ENCODE results near the gene MVB12B.

Gene MVB12B

DNA sequence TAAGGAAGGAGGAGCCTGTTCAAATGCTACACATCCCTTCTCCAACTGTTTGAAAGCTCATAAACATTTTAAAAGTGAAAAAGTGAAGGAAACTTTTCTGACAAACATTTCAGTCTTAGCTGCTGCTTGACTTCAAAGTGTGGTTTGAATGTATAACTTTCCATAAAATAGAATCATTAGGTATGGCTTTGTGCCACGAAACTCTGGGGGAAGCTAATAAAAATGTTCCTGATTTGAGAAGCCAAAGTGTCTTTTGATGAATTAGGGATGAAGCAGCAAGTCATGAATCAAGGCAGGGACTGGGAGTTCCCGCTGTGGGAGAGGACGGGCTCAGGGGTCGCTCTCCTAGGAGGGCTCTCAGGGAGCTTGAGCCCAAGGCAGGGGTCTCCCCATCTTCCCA is 15.3 kb downstream of the MVB12B start:
- no peaks in the 10 kb centered on the region for H3K9me3 ChIP-seq (ENCODE audit: severe bottlenecking)

DNA sequence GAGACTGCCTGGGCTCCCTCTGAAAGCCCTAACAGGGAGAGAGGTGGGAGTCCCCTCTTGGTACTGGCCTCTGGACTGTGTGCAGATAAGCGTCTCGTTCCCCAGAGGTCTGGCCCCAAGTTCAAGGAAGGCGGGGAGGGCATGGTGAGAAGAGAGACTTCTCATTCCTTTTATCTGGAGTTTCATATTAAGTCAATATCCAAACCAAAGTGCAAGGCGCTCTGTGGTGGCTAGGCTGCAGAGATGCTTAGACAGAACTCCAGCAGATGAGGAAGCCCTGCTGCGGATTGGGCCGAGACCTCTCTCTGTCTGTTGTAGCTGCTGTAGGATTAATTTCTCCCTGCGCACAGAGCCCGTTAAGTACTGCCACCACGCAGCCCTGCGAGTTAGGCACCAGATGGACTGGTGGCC is 16.0 kb downstream of the MVB12B start:
- Histone ChIP-seq H3K27me3 (ENCODE audit: insufficient read depth, low read depth, severe bottlenecking) (no peaks in the 10 kb centered on the region), H3K27ac (peak overlapping the region; percentile 83), H3K36me3 (peaks cover 55% of the 10 kb centered on the region), H3K4me3 (ENCODE audit: low read depth, low read length) (peak overlapping the region; percentile 16; the same call in 1 of the 2 replicates), H3K9me3 (ENCODE audit: severe bottlenecking) (no peaks in the 10 kb centered on the region)
- TF ChIP-seq, protein P1, sequence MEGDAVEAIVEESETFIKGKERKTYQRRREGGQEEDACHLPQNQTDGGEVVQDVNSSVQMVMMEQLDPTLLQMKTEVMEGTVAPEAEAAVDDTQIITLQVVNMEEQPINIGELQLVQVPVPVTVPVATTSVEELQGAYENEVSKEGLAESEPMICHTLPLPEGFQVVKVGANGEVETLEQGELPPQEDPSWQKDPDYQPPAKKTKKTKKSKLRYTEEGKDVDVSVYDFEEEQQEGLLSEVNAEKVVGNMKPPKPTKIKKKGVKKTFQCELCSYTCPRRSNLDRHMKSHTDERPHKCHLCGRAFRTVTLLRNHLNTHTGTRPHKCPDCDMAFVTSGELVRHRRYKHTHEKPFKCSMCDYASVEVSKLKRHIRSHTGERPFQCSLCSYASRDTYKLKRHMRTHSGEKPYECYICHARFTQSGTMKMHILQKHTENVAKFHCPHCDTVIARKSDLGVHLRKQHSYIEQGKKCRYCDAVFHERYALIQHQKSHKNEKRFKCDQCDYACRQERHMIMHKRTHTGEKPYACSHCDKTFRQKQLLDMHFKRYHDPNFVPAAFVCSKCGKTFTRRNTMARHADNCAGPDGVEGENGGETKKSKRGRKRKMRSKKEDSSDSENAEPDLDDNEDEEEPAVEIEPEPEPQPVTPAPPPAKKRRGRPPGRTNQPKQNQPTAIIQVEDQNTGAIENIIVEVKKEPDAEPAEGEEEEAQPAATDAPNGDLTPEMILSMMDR (IDR thresholded peaks at IDR 0.05; ENCODE audit: low read depth, low read length), result no peak
- DNase-seq, result peak; percentile 91

More for the DNA sequence above, 15.3 kb downstream of the MVB12B start:
- Histone ChIP-seq H3K27me3 (ENCODE audit: insufficient read depth, low read depth, severe bottlenecking) (no peaks in the 10 kb centered on the region), H3K4me3 (ENCODE audit: low read depth, low read length) (no peak overlapping the region), H3K36me3 (peaks cover 55% of the 10 kb centered on the region), H3K27ac (peak overlapping the region; percentile 83)
- TF ChIP-seq, protein P1 (IDR thresholded peaks at IDR 0.05; ENCODE audit: low read depth, low read length), result no peak
- no peak for DNase-seq

DNA sequence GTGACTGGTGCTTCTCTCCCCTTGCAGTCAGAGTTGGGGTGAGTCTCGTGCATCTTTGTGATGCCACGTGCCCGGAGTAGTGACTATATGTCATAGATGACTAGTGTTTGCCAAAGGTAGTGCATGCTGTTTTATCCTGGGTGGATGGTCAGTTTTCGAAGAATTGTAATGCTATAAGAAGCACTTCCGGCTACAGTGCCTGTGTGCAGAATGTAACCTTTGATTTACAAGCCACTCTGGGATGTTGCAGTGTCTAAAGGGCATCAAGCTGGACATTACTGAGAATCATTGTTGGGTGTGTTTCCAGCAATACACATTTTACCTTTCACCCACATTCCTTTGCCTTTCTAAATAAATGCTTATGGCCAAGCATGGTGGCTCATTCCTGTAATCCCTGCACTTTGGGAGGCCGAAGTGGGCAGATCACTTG is 16.7 kb downstream of the MVB12B start:
- Histone ChIP-seq H3K27ac (peak overlapping the region; percentile 83), H3K9me3 (ENCODE audit: severe bottlenecking) (no peaks in the 10 kb centered on the region), H3K36me3 (peaks cover 55% of the 10 kb centered on the region), H3K4me3 (ENCODE audit: low read depth, low read length) (peak overlapping the region; percentile 16), H3K27me3 (ENCODE audit: insufficient read depth, low read depth, severe bottlenecking) (no peaks in the 10 kb centered on the region)
- peak; percentile 60 for DNase-seq
- TF ChIP-seq, protein P1 (IDR thresholded peaks at IDR 0.05; ENCODE audit: low read depth, low read length), result no peak

DNA sequence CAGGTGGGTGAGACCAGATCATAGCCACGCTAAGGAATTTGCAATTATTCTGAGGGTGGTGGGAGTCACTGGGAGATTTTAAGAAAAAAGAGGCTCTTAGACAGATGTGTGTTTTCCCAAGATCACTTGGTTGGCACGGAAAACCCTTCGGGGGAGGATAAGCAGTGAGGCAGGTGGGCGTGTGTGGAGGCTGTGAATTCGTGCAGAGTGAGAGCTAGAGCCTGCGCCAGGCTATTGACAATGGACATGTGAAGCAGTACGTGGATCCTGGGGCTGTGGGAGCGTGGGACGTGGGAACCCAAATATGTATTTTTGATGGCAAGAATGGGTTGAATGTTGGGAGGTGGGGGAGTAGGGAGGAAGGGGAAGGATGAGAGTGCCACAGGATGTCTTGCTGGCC is 19.4 kb downstream of the MVB12B start:
- TF ChIP-seq, protein P1 (IDR thresholded peaks at IDR 0.05; ENCODE audit: low read depth, low read length), result no peak
- Histone ChIP-seq H3K9me3 (ENCODE audit: severe bottlenecking) (peaks cover 10% of the 10 kb centered on the region), H3K27ac (no peak overlapping the region), H3K27me3 (ENCODE audit: insufficient read depth, low read depth, severe bottlenecking) (no peaks in the 10 kb centered on the region), H3K36me3 (peaks cover 66% of the 10 kb centered on the region), H3K4me3 (ENCODE audit: low read depth, low read length) (no peak overlapping the region)
- DNase-seq, result no peak

DNA sequence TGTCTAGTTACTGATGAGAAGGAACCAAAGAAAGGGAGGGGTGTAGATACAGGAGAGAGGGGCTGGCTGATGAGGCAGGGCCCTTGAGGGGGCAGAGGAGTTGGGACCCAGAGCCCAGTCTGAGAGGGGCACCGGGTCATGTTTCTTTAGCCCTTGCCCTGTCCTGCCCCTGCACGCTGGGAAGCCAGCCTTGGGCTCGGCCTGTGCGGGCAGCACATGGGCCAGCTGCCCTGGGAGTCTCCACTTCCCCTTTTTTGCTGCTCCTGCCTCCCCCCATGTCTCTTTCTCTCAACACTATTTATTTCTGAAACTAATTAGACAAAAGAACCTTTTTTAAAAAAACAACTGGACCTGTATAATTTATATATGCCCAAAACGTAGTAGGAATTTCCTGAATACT is 20.5 kb downstream of the MVB12B start:
- TF ChIP-seq, protein P1 (IDR thresholded peaks at IDR 0.05; ENCODE audit: low read depth, low read length), result no peak
- no peak for DNase-seq
- H3K36me3 ChIP-seq, result peaks cover 57% of the 10 kb centered on the region
- H3K9me3 ChIP-seq (ENCODE audit: severe bottlenecking), result peaks cover 11% of the 10 kb centered on the region
- no peaks in the 10 kb centered on the region for H3K27me3 ChIP-seq (ENCODE audit: insufficient read depth, low read depth, severe bottlenecking)
- no peak overlapping the region for H3K27ac ChIP-seq
- H3K4me3 ChIP-seq (ENCODE audit: low read depth, low read length), result no peak overlapping the region
